Fibroblast of peridontal ligament (primary cell): Measurements from ENCODE around the gene MTFR1L.

Experiments used
- DNase-seq: peaks from one replicate; pipeline ENCODE4 v3.0.0-alpha.2; 2010; ENCODE audit errors: extremely low read depth

MTFR1L gene

GRCh38 chr1:25790472-25790871 is 29.3 kb upstream of the MTFR1L start:
- DNase-seq: no peak

- no peak for DNase-seq
These were observed 27.6 kb upstream of the MTFR1L start for GRCh38 chr1:25792115-25792514.

- peak; percentile 54 for DNase-seq
These were observed 26.1 kb upstream of the MTFR1L start for GRCh38 chr1:25793585-25794170.

GRCh38 chr1:25794325-25794724 is 25.4 kb upstream of the MTFR1L start:
- DNase-seq: no peak

GRCh38 chr1:25795211-25795610 is 24.5 kb upstream of the MTFR1L start:
- DNase-seq: no peak

GRCh38 chr1:25795946-25796810 is 23.6 kb upstream of the MTFR1L start:
- DNase-seq: no peak

GRCh38 chr1:25796811-25797458 is 22.8 kb upstream of the MTFR1L start:
- DNase-seq: peak; percentile 77

- no peak for DNase-seq
These were observed 21.8 kb upstream of the MTFR1L start for GRCh38 chr1:25797939-25798338.

GRCh38 chr1:25798666-25799351 is 20.9 kb upstream of the MTFR1L start:
- DNase-seq: no peak

GRCh38 chr1:25799352-25799934 is 20.3 kb upstream of the MTFR1L start:
- DNase-seq: no peak

- DNase-seq: no peak
These were observed 19.6 kb upstream of the MTFR1L start, which contains the start of gene SELENON for GRCh38 chr1:25799935-25800702. SELENON (plus strand) TSS chr1:25800193; CDS start chr1:25800231, 38 bp downstream.

- DNase-seq: no peak
These were observed 18.9 kb upstream of the MTFR1L start for GRCh38 chr1:25800703-25801377.

GRCh38 chr1:25802915-25803314 is 16.8 kb upstream of the MTFR1L start:
- no peak for DNase-seq

- no peak for DNase-seq
These were observed 16.4 kb upstream of the MTFR1L start for GRCh38 chr1:25803368-25803767.

- no peak for DNase-seq
These were observed 15.3 kb upstream of the MTFR1L start for GRCh38 chr1:25804244-25804963.

- DNase-seq: no peak
These were observed 14.5 kb upstream of the MTFR1L start for GRCh38 chr1:25804964-25805862.

- peak; percentile 69 for DNase-seq
These were observed 13.9 kb upstream of the MTFR1L start for GRCh38 chr1:25805863-25806225.

- DNase-seq: peak; percentile 86
These were observed 13.3 kb upstream of the MTFR1L start for GRCh38 chr1:25806418-25806817.
